ENCODE results near the gene ATAD3A.
"Not testable (repeated sequence)": the region's sequence is repeated elsewhere in the genome, so short reads cannot be mapped to it uniquely, and the experiment has no call there.

ATAD3A gene

GRCh38 chr1:1522536-1522935 lies 10.6 kb downstream of the ATAD3A start:
- in situ Hi-C loops (cut with MboI; ENCODE audit: low sequenced_read_pairs) = not testable (repeated sequence)

- in situ Hi-C loops (cut with MboI; ENCODE audit: low sequenced_read_pairs) = not testable (repeated sequence)
Measured at GRCh38 chr1:1523226-1523625, 11.3 kb downstream of the ATAD3A start.

GRCh38 chr1:1523651-1524050 lies 11.7 kb downstream of the ATAD3A start:
- in situ Hi-C loops (cut with MboI; ENCODE audit: low sequenced_read_pairs) = not testable (repeated sequence)

GRCh38 chr1:1524750-1525383 lies 12.9 kb downstream of the ATAD3A start:
- in situ Hi-C loops (cut with MboI; ENCODE audit: low sequenced_read_pairs) = not testable (repeated sequence)

GRCh38 chr1:1526476-1526875 lies 14.5 kb downstream of the ATAD3A start:
- in situ Hi-C loops (cut with MboI; ENCODE audit: low sequenced_read_pairs) = not testable (repeated sequence)

GRCh38 chr1:1527092-1527816 lies 15.3 kb downstream of the ATAD3A start:
- in situ Hi-C loops (cut with MboI; ENCODE audit: low sequenced_read_pairs) = no loop called here

- in situ Hi-C loops (cut with MboI; ENCODE audit: low sequenced_read_pairs) = no loop called here
Measured at GRCh38 chr1:1528301-1529267, 16.6 kb downstream of the ATAD3A start.

- in situ Hi-C loops (cut with MboI; ENCODE audit: low sequenced_read_pairs) = no loop called here
Measured at GRCh38 chr1:1529321-1529720, 17.4 kb downstream of the ATAD3A start.

- in situ Hi-C loops (cut with MboI; ENCODE audit: low sequenced_read_pairs) = no loop called here
Measured at GRCh38 chr1:1529936-1530335, 18.0 kb downstream of the ATAD3A start.

GRCh38 chr1:1531947-1532346 lies 20.0 kb downstream of the ATAD3A start:
- in situ Hi-C loops (cut with MboI; ENCODE audit: low sequenced_read_pairs) = no loop called here

- in situ Hi-C loops (cut with MboI; ENCODE audit: low sequenced_read_pairs) = not testable (repeated sequence)
Measured at GRCh38 chr1:1533176-1533893, 21.4 kb downstream of the ATAD3A start.

GRCh38 chr1:1533894-1534291 lies 21.9 kb downstream of the ATAD3A start:
- in situ Hi-C loops (cut with MboI; ENCODE audit: low sequenced_read_pairs) = not testable (repeated sequence)

- in situ Hi-C loops (cut with MboI; ENCODE audit: low sequenced_read_pairs) = no loop called here
Measured at GRCh38 chr1:1534401-1535154, 22.6 kb downstream of the ATAD3A start.

GRCh38 chr1:1535201-1536018 lies 23.4 kb downstream of the ATAD3A start:
- in situ Hi-C loops (cut with MboI; ENCODE audit: low sequenced_read_pairs) = no loop called here

GRCh38 chr1:1536019-1536937 lies 24.3 kb downstream of the ATAD3A start:
- in situ Hi-C loops (cut with MboI; ENCODE audit: low sequenced_read_pairs) = no loop called here

- in situ Hi-C loops (cut with MboI; ENCODE audit: low sequenced_read_pairs) = no loop called here
Measured at GRCh38 chr1:1536938-1537546, 25.1 kb downstream of the ATAD3A start.

GRCh38 chr1:1537626-1538250 lies 25.8 kb downstream of the ATAD3A start:
- in situ Hi-C loops (cut with MboI; ENCODE audit: low sequenced_read_pairs) = no loop called here
